ENCODE measurements around the gene DNAJC21. TPM values are rescaled to one million over a fixed set of nuclear protein-coding genes. Genes with fewer than 3 reads are reported as not detected.

DNAJC21 gene
- total RNA-seq (2014; rRNA removed; shearing (Covaris generic)), result 36.1 and 53.1 TPM in 2 replicates

DNA sequence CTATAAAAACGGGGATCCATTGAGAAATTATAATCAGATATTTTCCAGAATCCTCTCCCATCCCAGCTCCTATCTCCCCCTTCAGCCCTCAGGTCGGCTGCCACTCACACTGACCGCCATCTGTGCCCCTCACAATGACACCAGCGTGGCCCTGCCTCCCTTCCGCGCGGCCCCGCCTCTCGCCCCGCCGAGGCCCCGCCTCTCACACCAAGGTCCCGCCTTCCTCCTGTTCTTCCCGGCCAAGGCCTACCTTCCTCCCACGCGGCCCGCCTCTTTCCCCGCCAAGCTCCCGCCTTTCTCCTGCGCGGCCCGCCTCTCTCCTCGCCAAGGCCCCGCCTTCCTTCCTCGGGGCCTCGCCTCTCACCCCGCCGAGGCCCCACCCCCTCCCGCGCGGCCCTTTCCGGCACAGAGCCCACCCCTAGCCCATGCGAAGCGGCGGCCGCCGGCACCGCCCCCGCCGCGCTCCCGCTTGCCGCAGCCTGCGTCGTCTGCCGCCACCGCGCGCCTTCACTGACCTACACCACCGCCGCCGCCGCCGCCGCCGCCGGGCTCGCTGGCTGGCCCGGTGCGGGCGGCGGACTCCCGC is at the start of gene DNAJC21:
Gene DNAJC21 (plus strand): TSS at position 426 of the 586 bp plus-strand sequence. CDS start 261 bp downstream, outside the sequence.
- DNase-seq (ENCODE audit: low spot score), result peak; percentile 93

DNA sequence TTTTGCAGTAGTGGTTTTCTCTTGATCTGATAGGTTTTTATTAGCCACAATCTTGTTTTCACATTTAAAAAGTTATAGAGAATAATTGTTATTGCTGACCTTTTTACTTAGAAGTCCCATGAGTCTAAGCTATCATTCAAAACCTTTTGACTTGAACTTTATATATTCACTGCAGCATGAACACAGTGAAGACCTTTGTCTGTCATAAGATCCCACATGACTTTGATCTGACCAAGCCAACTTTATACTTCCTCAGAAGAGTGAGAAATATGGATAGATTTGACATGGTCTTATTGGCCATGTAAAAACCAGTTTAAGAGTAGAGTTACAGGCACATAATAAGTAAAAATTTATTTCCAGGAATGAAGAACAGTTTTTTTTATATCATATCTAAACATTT is 48.1 kb upstream of the DNAJC21 start:
- DNase-seq (ENCODE audit: low spot score), result no peak

DNA sequence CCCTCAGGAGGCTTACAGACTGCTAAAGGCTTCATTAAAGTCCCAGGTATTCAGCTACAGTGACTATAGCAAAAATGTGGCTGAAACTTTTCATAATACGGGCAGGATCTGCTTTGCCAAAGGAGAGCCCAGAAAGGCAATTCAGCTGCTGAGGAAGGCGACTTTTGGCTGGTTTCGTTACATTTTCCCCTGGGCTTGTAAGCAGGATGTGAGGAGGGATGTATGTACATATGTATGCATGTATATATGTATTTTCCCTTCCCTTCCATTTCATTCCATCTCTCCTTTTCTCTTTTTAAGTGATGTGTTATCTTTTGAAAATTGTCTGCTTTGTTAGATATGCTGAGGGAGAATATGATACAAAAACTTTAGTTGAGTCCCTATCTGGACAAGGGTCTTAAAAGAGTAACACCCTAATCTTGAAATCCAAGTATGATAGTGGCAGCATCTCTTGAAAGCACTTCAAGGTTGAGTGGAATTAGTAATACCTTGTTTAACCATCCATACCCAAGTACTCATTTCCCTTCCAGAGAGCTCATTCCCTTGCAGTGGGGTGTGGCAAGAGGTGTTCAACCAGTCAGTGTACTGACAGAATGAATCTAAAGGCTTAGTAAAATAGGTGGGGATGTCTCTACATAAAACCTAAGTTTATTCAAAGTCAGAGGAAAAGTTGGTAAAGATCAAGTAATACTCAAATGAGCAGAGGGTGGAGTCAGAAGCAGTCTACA is 42.8 kb upstream of the DNAJC21 start:
- DNase-seq (ENCODE audit: low spot score), result no peak

DNA sequence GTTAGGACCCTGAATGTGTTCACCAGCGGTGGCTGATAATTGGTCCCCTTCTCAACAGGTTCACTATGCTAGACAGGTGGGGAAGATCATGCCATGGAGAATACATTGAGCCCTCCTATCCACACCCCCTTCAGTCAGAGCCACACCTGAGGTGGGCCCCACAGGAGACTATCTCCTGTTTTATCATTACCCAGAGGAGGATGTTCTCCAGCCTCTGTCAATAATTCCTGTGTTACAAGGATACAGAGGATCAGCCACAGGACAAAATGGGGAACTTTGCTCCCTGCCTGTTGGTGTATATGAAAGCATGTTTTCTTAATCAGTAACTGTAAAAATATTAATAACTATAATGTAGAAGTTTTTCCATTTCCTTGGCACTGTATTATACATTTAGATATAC is 40.0 kb upstream of the DNAJC21 start:
- no peak for DNase-seq (ENCODE audit: low spot score)

DNA sequence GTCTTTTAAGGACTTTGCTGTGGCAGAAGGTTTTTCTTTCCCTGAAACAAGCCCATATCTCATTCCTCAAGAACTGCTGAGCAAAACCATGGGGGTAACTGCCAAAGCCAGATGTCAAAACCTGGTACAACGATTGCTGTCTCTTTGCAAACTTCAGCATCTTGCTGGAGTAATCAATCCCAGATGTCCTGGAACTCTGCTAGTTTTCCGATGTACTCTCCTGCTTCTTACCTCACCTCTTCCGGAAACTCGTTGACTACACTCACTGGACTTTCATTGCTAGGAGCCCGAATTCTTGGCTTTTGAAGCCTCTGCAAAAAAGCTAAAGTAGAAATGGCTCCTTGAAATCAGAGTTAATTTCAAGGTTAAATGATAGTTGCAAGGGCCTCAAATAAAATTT is 37.4 kb upstream of the DNAJC21 start:
- no peak for DNase-seq (ENCODE audit: low spot score)

DNA sequence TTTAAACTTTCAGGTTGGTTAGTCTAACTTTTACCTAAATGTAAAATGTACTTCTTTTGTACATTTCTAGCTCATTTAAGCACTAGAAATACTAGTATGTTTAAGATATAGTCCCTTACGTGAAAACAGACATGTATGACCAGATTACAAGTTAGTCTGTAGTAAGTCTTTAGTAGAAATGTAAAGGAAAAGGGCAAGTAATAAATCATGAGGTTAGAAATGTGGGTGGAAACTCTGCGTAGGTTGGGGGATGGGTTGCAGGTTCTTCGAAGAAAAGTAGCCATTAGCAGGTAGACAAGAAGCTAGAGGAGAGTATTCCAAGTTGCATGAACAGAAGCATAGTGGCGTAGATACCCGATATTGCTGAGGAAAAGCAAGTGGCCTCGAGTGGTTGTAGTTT is 36.9 kb upstream of the DNAJC21 start:
- no peak for DNase-seq (ENCODE audit: low spot score)

DNA sequence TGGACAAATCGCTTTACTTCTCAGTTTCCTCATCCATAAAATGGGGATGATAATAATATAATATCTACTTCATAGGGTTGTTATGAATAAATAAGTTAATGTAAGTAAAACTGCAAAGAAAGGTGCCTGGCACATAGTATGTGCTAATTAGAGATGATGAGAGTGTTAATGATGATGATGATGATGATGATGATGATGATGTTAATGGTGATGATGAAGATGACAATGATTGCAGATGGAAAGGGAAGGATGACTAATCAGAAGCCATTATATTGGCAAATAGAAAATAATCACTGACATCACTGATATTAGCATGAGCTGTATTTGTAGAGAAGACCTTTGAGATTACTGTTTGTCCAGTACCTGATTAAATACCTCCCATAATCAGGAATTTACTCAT is 34.6 kb upstream of the DNAJC21 start:
- no peak for DNase-seq (ENCODE audit: low spot score)

DNA sequence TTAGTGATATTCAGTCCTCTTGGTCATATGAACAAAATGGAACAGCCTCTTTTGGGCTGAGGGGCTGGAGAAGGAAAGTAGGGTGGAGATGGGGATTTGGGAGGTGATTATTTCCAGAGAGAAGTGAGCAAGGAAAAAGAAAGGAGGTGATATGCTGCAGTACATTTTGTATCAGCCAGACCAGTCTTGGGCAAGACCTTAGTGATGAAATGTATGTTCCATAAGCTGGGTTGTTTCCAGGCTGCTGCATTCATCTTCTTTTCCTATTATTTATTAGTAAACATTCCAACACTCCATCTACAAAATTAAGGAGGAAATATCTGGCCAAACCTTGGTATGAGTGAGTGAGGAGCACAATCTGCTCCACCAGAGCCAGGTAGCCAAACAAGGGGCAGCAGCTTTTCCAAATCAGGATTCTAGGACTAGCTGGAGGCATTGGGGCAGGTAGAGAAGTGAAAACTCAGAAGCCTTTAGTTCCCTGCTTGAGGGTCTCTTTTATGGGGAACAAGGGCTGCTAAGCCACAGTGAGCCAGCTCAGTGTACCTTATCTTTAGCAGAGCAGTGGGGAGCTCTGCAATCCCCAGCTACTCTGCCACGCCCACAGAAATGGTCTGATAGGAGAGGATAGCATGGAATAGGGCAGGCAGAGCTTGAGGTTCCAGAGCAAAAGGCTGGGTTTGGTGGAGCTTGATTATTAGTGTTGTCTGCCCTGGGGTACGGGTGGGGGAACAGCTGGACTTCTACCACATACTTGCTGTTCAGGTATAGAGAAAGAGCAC is 33.5 kb upstream of the DNAJC21 start:
- DNase-seq (ENCODE audit: low spot score), result no peak

DNA sequence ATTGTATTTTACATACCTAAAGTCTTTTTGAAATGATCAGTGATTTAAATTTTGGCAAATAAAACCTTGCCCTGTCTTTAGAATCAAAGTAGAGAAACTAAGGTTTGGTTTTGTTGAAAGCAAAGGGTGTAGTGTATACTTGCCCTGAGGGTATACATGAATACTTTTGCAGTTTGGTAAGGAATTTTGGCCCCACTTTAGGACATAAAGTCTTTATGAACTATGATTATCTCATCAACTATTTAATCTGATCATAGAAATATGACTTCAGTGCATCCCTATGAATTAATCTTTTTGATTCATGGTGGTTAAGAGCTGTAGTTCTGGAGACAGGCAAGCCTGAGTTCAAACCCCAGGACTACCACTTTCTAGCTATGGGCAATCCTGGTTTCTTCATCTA is 31.7 kb upstream of the DNAJC21 start:
- no peak for DNase-seq (ENCODE audit: low spot score)

DNA sequence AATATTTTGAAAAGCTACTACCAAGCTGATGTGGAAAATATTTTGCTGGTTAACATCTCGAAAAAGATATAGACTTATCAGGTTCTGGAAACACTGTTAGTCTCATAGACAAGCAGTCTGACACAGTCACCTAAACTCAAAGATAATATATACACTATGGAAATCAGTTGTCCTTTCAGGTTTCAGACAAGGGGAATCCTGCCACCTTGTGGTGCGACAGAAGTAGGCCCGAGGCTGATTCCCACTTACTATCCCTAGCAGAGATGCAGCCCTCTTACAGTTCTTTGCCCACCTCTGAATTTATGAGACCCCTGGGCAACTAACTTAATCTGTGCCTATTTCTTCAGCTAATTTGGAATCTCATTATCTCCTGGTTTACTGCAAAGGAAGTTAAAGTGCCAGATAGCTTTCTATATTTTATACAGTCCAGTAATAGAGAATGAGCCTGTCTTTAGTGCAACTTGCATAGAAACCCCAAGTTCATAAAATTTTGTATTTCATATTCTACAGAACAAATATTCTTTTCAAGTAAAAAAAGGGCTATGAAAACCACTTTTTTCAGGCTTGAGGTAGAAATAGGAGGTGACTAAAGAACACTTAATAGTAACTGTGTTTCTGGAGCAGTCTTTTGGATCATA is 31.0 kb upstream of the DNAJC21 start:
- peak; percentile 60 for DNase-seq (ENCODE audit: low spot score)

DNA sequence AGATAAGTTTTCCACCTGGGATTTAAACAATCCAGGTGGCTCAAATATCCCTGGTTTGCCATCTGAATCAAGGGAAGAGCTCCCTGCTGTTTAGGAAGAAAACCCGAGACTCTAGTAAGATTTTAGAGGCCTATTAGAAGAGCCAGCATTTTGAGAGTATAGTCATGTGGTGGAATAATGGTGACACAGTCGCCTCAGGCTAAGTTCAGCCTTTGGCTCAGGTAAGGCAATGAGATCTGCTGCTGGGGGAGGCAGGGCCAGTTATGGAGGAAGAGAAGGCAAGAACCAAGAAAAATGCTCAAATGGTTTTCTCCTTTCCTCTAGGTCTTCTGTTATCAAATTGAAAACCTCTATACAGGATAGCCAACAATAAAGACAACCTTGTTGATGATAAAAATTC is 30.3 kb upstream of the DNAJC21 start:
- DNase-seq (ENCODE audit: low spot score), result no peak

DNA sequence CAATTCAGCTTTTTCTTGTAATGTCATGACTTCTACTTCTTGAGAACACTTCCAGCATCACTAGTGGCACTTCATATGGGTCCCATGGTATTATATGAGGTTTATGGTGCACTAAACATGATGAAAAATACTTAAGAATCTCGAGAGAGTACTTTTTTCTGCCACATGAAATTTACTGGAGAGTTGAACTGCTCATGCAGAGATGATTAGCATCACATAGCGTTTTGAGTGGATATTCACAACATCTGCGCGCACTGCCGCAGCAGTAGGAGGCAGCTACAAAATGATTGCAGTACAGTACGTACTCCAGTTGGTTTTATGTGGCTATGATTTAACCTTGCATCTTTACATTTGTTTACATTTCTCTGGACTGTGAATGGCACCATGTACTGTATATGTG is 28.7 kb upstream of the DNAJC21 start:
- DNase-seq (ENCODE audit: low spot score), result no peak

DNA sequence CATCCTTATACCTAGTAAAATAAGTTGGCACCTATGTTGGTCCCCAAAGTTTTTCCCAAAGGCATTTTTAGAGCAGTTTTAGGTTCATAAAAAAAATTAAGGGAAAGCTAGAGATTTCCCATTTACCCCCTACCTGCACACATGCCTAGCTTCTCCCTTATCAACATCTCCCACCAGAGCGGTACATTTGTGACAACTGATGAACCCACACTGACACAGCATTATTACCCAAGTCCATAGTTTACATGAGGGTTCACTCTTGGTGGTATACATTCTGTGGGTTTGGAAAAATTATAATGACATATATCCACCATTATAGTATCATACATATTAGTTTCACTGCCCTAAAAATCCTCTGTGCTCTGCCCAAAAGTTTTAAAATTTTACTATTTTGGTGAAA is 26.1 kb upstream of the DNAJC21 start:
- DNase-seq (ENCODE audit: low spot score), result no peak

DNA sequence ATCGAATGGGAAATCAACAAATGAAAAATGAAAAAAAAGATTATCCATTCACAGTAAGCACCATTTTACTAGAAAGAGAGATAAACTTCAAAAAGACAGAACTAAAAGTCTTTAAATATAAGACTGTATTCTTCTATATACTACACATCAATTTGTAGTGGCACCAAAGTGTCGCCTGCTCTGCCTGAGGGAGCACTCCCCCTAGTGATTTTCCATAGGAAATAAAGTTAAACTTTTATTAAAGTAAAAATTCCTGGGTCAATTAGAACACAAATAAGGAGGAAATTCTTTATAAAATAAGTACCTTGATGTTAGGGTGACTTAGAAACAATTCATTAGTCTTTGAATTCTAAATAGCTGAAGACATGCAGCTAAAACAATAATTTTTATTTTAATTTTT is 23.8 kb upstream of the DNAJC21 start:
- DNase-seq (ENCODE audit: low spot score), result no peak

DNA sequence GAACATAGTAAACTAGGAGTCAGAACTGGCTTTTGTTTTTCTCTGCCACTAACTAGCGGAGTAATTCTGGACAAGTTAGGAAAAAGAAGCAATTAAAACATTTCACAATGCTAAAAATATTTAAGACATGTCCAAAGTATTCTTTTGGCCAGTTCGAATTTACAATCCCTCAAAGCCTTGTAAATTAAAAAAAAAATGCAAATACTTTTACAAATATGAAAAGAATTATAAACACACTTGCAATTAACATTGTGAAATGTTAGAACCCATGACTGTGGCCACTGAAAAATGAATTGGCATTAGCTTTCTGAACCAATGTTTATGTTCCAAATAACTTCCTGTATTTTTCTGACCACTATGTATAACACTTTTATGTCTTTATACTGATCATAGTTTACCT is 16.3 kb upstream of the DNAJC21 start:
- DNase-seq (ENCODE audit: low spot score), result no peak

DNA sequence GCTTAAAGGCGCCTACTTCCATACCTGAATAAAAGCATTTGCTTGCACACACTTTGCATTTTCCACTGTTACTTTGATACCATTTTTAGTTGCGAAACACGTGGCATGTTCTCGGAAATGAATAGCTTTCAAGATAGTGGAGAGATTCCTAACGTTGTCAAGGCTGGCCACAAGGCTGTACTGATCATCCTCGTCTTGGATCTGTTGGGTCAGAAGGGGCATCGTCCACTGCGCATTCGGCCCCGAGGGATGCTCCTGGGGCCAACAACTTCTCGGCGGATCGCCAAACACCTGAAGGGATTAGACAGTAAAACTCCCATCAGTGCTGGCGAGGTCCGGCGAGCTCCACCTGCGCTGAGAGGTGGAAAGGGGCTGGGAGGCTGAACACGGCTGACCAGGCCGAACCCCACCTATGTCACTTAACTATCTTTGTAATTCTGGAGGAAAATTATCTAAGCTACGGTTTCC is 14.7 kb upstream of the DNAJC21 start:
- DNase-seq (ENCODE audit: low spot score), result peak; percentile 34

DNA sequence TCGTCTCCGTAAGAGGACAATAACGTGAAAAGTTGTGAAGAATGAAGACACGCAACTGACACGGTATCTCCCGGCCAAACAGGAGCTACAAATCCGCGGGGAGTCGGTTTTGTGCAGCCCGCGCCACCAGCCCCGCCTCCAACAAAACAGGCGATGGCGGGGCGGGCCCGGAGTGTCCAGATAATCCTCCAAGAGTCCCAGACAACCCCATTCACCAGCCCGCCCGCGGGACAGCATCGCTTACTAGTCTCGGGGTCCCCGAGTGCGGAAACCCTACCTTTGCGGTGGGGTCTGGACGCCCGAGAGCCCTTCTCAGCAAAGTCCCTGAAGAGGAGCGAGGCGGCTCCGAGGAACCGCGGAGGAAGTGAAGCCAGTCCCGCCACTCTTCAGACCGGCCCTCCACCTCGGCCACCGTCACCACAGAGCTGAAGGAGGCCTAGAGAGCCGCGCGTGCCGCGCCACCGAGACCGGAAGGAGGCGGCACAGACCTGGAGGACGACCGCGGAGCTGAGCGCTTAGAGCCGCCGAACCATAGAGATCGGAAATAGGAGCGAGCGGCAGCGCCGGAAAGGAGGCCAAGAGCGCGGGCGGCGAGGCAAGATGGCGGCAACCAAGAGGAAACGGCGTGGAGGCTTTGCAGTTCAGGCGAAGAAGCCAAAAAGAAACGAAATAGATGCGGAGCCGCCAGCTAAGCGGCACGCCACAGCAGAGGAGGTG is 14.1 kb upstream of the DNAJC21 start, which contains the start of the genes BRIX1 and RAD1:
Gene BRIX1 (plus strand): TSS at position 573 of the 717 bp plus-strand sequence. CDS start 28 bp downstream, at position 601.
Gene RAD1 (minus strand): TSS at position 366 of the 717 bp plus-strand sequence. CDS start 612 bp downstream, outside the sequence.
- DNase-seq (ENCODE audit: low spot score), result peak; percentile 94

DNA sequence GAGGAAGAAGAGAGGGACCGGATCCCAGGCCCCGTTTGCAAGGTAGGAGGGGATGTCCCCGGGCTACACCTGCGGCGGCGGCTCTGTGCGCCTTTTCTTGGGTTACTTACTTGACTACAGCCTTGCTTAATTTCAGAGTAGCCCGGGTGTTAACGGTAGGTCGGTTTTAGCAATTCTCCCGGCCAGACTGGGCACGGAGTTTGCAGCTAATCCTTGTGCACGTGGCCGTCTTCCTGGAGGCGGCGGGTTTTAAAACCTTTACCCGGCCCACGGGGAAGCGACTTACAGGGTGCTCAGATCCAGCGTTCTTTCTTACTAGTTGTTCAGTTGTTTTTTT is 13.5 kb upstream of the DNAJC21 start:
- DNase-seq (ENCODE audit: low spot score), result no peak

DNA sequence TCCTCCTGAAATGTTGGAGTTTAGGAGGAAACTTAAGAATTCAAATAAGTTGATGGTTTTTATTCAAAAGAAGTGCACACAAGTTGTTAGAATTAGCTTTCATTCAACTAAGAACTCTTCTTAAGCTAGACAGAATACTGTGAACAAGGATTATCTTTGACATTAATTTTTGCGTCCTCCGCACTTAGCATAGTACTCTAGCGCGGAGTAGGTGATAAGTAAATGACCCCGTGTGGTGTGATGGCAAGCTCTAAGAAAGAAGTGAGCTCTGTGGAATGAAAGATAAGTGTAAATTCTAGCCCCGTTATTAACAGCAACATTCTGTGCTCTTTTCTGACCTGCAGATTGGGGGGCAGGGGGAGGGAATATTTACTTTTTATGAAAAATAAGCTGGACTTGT is 12.8 kb upstream of the DNAJC21 start:
- DNase-seq (ENCODE audit: low spot score), result no peak

DNA sequence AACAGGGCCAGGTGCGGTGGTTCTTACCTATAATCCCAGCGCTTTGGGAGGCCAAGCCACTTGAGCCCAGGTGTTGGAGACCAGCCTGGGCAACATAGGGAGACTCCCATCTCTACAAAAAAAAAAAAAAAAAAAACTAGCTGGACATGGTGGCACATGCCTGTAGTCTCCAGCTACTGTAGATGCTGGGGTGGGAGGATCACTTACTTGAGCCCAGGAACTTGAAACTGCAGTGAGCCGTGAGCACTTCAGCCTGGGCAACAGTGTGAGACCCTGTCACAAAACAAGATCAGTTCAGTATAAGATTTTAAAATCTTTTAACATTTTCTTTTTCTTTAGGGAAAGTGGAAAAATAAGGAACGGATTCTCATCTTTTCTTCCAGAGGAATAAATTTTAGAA is 11.3 kb upstream of the DNAJC21 start:
- DNase-seq (ENCODE audit: low spot score), result no peak

DNA sequence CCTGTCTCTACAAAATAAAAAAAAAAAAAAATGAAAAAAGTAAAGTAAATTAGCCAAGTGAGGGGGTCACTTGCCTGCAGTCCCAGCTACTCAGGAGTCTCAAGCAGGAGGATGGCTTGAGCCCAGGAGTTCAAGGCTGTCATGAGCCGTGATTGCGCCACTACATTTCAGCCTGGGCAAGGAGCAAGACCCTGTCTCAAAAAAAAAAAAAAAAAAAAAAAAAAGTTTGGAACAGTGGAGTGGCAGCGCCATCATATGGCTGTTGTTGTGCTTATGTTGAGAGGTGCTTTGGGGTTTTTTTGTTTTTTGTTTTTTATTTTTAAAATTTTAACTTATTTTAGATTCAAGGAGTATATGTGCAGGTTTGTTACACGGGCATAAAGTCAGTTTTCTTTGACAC is 10.3 kb upstream of the DNAJC21 start:
- no peak for DNase-seq (ENCODE audit: low spot score)
